CD4-positive, alpha-beta T cell treated with Interferon gamma for 1 hour (primary cell): ENCODE results near the gene HK2.

Source experiments
- DNase-seq: peaks from one replicate; pipeline ENCODE4 v3.0.0-alpha.2; 2020

Gene HK2

DNA sequence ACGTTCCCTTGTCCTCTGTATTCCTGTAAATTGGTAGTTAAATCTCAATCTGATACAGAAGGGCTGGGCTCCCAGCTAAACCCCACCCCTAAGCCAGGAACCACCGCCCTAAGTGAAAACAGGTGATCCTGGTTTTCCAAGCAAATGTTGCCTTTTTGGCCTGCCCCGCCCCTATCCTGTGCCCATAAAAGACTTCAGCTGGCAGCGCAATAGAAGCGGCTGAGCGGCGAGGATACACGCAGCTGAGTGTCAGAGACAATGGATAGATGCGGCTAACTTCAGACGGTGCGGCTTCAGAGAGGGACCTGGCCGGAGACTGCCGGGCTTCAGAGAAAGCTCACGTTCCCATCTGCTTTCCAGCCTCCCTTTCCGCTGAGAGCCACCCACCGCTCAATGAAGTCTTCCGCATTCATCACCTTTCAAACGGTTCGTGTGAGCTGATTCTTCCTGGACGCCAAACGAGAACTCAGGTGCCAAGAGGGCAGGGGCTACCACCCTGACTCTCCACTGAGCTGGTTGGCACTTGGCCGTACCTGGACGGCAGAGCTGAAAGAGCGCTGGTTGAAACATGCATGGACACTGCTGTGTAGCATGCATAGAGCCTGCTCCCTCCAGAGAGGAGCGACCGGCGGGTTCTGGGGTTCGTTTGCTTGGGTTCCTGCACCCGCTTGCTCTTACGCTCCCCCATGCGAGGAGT is 75.0 kb downstream of the HK2 start:
- DNase-seq = no peak

DNA sequence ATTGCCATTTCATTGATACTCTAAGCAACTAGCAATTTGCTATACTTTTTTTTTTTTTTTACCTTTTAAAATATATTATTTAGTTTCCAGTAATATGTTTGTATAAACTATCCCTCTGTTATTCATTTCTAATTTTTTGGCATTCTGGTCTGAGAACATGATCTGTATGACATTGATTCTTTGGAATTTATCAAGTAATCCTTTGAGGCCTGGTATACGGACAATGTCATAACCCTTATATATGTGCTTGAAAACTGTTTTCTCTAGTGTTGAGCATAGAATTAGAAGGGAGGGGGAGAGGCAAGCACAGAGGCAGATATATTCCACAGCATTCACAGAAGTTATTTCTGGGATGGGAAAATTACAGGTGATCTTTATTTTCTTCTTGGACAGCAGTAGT is 76.3 kb downstream of the HK2 start:
- no peak for DNase-seq

DNA sequence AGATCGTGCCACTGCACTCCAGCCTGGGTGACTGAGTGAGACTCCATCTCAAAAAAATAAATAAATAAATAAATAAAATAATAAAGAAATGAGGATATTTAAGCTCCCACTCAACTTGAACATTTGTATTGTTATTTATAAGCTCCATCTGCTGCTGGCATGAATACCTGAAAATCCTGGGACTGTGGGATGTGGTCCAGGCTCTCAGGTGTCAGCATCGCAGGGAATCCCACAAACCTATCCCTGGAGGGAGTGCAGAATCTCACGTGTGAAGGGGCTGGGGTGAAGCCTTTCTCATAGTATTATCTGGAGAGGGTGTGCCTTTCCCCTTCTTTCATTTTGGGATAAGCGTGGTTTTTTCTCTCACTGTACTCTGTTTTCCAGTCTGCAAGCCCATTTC is 77.1 kb downstream of the HK2 start:
- DNase-seq = no peak

DNA sequence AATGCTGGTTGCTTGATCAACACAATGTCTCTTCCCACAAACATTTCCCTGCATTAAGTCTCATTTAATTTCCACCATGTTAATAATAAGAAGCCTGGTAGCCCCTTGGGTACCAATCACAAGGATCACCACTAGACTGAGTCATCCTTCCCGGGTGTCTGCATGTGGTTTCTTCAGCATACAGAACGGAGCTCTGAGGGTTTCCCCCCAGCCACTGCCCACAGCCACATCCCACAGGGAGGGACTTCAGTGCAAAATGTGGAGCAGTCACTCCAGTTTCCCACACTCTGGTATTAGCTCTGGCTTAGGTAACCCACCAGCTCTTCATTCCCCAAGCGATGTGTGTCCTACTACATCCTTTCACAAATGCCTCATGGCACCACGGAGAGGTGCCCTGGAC is 81.8 kb downstream of the HK2 start:
- DNase-seq = no peak

DNA sequence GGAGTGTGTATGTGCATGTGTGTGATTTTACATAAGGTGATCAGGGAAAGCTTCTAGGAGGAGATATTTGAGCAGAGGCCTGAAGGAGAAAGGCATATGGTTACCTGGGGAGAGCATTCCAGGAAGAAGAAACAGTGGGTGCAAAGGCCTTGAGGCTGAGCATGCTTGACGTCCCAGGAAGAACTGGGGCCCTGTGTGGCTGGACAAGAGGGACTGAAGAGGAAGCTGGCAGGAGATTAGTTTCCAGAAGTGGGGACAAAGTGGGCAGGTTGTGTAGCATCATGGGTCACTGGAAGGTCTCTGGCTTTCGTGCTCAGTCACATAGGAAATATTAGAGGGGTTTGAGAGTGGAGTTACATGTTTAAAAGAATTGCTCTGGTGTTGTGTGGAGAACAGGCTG is 82.5 kb downstream of the HK2 start:
- DNase-seq = no peak

DNA sequence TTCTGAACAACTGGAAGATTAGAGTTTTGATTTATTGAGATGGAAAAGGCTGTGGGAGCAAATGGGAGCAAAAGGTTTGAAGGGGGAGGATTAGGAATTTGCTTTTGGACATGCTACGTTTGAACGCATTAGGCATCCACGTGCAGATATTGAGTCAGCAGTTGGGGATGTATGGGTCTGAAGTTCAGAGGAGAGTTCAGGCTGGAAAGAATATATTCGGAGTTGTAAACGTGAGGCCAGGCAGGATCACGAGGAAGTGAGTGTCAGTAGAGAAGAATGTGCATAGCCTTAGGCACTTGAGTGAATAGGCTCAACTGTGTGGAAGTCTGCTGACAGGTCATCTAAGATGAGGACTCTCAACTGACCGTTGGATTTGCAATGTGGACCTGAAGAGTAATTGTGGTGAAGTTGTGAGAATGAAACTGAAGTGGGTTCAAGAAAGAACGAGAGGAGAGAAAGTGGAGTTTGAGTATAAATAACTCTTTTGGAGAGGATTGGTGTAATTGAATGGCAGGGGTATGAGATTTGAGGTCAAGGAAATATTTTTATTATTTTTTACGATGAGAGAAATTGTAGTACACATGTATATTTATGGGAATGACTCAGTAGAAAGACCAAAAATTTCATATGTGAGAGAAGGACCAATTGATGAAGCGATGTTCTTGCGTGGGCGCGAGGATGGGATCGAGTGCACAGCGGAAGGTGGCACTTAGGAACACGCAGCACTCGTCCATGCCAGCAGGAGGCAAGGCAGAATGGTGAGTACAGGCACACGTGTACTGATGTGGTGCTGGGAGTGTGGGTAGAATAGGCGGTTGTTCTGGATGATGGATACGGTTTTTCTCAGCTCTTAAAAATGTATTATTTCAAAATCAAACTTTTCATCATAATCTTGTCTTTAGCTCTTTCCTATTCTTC is 84.0 kb downstream of the HK2 start:
- no peak for DNase-seq

DNA sequence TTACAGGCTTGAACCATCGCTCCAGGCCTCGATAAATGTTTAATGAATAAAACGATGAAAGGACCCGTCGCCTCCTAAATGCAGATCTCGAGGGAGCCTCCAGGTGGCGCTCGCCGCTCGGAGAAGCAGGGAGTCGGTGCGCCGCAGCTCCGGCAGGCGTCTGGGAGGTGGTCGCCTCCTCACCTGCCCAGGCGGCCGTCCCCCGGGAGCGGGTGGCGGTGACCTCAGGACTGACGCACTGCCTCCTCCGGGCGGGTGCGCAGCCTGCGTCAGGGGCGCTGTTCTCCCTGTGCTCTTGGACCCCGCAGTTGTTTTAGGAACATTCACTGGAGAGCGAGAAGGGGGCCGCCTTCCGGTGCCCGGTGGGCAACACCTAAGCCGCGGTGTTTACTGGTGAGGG is 85.9 kb downstream of the HK2 start:
- DNase-seq = peak; percentile 63

DNA sequence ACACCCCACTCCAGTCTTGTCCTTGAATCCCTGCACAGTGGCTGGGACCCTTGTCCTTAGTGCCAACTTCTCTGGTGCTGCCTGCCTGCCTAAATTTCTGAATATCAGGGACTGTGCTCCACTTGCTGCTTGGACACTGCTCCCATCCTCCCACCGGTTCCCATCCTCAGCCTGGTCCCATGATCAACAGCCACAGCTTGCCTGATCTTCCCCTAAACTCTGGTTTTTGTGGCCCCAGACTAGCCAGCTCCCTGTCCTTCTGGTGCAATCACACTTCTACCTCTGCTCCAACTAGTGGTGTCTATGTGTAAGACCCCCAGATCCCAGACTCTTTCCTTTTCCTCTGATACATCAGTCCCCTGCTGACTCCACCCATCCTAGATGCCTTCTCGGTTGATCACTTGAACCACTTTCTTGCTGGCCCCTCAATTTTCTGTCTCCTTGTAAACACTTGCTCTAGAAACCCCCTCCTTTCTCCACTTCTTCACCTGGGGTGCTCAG is 87.4 kb downstream of the HK2 start:
- DNase-seq = no peak

DNA sequence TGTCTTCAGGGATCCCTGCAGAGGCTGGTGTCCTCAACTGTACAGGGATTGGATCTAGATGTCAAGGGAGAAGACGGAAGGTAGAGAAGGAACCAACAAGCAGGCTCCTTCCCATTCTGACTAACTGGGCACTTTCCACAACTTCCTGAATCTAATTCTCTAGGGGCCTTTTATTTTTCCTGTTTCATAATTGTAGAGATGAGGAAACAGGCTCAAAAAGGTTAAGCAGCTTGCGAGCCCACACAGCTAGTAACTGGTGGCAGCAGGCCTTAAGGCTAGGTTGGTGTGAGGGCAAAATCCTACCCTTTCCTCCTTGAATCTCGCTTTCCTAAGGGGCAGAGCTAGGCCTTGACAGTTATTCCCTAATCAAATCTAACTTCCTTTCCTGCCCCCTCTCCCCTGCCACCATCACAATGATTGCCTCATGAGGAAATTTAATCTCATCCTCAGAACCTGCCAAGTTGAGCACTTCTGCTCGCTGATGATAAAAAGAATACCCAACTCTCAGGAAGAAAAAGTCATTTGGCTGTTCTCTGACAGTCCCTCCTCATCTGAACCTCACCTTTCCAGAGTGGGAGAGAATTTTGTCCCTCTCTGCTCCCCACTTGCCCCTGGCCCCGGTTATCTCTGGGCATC is 88.8 kb downstream of the HK2 start:
- no peak for DNase-seq

DNA sequence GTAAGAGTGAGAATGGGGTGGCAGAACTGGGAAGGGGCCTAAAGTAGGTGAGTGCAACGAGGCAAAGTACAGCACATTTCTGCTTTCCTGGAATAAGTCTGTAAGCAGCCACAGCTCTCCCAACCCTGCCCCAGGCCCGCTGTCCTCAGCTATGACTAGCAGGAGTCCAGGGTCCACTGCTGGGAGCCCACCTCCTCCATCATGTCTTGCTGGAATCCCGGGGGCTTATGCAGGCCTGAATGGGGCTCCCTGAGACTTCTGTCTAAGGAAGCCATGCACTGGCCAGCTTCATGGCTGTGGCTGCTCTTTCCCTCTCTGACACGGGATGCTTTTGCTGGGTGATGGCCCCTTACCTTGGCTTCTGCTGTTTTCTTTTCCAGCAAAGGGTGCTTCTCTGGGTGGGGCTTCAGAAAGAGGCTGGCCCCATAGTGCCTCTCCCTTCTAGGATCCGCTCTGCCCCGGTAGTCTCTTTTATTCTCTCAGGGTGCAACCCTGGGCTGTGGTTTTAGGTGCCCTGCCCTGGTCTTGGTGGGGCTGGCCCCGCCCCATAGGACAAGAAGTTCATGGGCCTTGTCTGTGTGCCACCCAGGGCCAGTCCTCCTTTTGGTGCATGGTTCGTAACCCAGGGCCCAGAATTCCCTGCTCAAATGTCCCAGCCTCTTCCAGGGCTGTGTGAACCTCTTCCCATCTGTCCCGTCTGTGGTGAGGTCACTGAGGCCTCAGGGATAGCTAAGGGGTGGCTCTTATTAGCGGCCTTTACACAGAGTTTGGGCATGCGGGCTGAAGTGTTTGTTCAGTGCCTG is 90.7 kb downstream of the HK2 start:
- no peak for DNase-seq

DNA sequence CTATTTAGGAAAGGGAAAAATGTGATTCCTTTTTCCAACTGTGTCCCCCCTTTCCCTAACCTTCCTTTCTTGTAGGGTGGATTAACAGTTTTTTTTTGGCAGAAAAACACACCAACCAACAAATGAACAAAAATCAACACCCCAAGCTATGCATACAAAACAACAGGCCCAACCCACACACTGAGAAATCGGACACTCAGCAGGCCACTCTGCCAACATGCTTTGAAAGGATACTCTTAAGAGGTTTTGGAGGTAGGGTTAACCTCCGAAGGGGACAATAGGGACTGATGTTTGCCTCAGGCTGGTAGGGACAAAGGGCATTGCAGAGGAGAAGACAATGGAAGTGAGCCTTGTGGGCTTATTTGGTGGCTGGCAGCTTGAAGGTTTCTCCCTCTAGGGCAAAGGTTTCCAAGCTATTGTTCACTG is 91.4 kb downstream of the HK2 start:
- no peak for DNase-seq

DNA sequence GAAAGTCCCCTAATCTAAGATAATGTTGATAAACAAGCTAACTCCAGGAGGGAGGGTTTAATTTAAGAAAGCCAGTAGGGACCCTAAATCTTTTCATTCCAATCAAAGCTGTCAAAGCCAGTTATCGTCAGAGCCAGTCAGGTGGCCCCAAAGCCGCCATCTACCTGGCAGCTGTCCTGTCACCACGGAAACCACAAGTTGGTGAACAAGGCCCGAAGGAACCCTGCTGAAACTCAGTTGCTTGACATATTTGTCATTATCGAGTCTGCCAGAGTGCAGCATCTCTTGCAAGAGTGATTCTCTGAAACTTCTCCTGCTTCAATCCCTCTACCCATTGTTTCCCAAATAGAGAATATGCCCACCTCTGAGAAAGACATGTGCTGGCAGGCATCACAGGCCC is 93.7 kb downstream of the HK2 start:
- DNase-seq = no peak

DNA sequence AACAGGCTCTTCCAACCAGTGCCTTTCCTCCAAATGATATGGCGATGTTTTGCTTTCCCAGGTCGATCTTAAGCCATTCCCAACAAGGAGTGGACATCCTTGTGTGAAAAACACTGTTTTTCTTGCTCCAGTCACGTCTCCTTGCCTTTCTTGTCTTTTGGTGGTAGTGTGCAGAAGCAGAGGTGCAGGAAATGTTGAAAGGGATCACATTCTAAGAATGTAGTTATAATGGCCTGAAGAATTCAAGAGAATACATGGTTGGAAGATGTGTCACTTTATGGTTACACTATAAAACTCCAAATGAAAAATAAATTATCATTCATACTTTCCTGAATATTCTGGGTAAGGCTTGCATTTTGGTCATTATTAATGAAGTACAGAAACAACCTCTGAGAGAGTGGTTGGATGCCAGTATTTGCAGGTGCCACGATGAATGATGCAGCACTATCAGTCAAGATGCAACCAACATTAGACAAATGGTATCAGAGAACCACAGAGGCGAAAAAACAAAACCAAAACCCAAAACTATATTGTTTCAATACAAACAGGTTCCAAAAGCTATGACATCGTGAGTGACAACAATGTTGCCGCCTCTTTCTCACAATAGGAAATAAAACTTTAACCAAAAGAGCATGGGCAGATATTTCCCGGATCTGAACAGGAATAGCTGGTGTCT is 97.0 kb downstream of the HK2 start:
- no peak for DNase-seq

DNA sequence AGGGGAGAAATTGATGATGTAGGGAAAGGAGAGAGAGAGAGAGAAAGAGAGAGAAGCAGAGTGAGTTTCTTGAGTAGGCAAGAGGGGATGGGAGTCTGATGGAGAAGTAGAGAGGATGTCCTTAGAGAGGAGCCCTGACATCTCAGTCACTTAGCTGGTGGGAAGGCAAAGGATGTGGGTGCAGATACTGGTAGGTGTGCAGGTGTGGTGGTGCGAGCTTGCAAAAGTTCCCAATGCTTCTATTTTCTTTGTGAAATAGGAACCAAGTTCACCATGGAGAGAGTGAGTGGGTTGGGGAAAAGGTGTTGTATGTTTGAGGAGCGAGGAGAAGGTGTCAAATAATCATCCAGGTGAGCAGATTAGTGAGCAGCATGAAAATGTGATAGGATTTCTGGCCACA is 98.0 kb downstream of the HK2 start:
- DNase-seq = no peak

DNA sequence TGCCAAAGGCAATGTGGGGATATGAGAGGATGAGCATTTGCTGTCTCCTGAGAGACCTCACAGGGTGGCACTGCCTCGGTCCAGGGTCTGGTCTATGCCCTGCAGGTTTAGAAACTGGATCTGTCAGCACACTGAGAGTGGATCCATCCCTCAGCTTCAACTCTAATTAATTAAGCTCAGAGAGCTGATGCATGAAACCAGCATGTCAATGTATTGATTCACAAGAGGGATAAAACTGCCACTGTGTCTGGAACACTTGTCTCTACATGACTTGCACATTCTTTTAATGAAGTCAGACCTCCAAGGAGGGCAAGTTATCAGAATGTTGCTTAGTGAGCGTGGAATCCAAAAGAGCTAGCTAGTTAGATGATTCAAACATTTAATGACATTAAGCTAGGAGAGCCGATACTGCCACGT is 102.1 kb downstream of the HK2 start:
- no peak for DNase-seq

DNA sequence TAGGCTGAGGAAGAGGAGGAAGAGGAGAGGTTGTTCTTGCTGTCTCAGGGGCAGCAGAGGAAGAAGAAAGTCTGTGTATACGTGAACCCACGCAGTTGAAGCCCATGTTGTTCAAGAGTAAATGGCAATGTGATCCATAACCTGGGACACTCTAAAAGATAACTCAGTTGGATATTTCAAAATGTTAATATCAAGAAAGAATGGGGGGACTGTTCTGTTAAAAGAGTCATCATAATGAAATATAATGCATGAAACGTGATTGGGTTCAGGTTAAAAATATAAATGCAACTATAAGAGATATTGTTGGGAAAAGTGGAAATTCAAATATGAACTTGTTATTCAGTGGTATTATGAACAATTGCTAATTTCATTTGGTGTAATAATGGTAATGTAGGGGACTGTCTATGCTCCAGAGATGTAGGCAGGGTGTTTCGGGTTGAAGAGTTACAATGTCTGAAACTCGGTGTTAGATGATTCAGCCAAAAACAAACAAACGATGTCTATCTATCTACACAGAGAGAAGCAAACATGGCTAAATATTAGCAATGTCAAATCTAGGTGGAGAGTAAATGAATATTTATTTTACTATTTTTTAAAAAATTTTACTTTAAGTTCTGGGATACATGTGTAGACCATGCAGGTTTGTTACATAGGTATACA is 103.4 kb downstream of the HK2 start:
- no peak for DNase-seq

DNA sequence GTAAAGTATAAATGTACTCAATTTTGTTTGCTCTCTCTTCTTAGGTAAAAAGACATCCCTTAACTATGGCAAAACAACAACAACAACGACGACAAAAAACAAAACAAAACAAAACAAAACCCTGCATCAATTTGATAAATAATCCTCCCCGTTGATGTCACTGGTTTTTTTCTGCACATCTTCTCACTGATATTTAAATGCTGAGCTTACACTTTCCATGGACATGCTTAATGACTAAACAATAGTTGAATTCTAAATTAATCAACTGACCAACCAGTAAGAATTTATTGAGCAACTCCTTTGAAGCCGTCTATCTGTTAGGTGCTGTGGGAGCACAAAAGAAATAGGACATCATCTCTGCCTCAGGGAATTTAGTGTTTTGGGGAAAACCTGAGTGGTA is 104.3 kb downstream of the HK2 start:
- no peak for DNase-seq

DNA sequence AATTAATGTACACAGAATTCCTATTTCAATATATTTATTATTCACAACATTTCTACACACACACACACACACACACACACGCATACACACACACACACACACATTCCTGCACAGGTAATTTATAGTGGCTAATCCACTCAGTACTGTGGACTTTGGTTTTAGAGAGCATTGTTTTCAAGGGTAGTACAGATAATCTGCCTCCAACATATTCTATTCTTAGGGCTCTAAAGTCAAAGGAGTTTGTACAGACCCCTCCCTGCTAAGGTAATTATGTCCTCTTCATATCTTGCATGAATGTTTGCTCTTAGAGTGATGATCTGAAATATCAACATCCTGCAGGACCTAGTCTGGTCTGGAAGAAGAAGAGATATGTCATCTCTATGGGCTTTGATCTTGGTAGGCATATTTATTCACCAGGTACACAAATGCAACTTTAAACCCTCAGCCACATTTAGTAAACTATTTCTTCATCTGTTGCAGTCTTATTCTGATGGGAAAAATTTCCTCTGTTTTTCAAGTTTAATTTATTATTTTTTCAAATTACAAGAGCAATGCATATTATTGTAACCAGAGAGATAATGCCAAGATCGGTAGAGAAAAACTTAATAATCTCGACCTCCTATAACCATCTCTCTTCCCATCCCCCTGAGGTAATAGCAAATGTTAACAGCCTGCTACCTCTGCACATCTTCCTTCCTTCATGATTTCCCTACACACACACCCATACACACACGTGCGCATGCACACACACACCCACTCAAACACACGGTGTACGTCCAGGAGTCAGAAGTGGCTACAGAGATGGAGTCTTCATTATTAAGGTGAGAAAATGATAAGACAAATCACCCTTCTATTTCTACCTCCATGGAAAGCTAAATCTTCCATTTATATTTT is 106.2 kb downstream of the HK2 start:
- no peak for DNase-seq

DNA sequence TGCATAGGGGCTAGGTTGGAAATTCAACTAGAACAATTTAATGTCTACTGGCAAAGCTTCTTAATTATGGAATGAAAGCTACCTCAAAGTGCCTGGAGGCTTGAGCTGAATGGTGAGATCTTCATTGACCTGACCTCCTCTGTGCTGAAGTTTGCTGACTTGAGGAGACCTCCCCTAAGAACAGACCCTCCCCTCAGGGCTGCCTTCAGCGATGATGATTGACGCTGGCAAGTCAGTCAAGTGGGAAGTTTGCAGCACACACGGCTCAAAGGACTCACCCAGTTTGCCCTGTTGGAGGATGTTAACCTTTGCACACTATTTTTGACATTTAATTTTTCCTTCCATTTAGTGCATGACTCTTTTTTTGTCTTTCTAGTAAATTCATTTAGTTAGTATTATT is 107.4 kb downstream of the HK2 start:
- no peak for DNase-seq

DNA sequence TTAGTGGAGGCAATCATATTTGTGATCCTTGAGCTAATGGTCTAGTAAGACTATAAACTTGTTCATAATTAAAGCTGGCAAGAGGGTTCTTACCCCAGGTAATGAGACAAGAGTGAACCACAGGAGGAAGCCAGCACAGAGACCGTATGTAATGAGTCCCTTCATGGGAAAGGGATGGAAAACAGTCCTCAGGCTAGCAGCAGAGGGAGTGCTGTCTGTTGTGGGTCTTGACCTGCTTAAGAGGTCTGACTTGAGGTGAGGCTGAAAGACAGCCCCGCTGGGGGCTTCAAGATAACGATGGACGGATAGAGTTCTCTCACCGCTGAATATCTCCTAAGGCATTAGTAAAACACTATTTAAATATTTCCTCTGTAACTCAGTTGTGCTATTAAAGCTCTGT is 108.3 kb downstream of the HK2 start:
- no peak for DNase-seq
